ENCODE data around the gene ITPRIPL1.
A peak's percentile ranks its signal among the peaks of the same experiment; 100 is the strongest.

Gene ITPRIPL1

GRCh38 chr2:96304606-96305005 lies 20.5 kb upstream of the ITPRIPL1 start:
- H2BK12ac ChIP-seq (ENCODE audit: low read length): no peak overlapping the region

DNA sequence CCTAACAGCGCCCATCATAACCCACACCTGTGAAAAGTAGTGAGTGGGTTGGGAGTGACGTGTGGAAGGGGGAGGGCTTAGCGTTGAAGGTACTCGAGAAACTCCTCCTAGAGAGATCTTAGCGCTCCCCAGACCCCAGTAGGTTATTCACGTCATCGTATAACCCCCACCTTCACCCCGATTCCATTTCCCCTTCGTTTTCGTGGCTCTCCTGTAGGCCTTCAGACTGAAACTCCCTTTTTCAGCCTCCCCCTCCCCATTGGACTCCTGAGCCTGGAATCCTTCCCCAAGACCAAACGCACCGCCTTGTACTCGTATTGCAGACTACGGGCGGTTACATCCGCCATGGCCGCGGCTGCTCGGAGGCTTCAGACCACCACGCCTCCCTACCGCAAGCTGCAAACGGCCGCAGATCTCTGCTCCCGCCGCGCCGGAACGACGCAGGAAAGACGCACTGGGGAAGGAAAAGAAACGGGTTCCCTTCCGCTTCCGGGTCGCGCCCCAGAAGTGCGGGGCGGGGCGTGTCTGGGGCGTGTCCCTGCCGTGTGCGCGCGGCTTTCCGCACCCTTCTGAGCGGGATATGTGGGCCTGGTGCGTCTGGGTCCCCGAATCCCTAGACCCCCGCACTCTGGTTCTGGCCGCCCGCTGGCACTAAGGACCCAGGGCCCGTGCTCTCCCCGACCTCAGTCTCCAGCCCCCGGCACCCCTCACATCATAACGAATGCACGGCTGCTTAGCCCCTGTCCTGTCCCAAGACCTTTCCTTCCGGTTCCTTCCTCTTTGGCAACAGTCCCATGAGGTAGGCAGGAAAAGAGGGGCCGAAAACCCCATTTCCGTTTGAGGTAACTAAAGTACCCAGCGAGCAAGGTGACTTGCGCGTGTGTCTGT lies 19.8 kb upstream of the ITPRIPL1 start, which contains the start of gene SNRNP200:
TSS of gene SNRNP200 (minus strand) at position 456 of the 888 bp plus-strand sequence. CDS start at position 347, 109 bp downstream.
- H3K14ac ChIP-seq (ENCODE audit: low read length): peak within 1 kb of the TSS; percentile 86
- H3K9ac ChIP-seq (ENCODE audit: low read depth, low read length, poor library complexity): peak within 1 kb of the TSS; percentile 92
- H3K9me3 ChIP-seq (replicated peaks in 1 of 2; ENCODE audit: control insufficient read depth in 2 of 2, insufficient read depth in 1 of 2, low read depth in 1 of 2, low read length in 2 of 2): no peaks in the 10 kb centered on the region
- peak within 1 kb of the TSS; percentile 77 to 93 for H3K4me3 ChIP-seq (ENCODE audit: low read length in 2 of 2)
- WGBS, 2 donors (ENCODE audit: extremely low coverage in 2 of 2, insufficient read length in 2 of 2, insufficient replicate concordance in 1 of 2): no CpG with 5 or more reads among the region's 61 CpGs
- peak; percentile 80 for DNase-seq (ENCODE audit: low spot score)
- H3K27ac ChIP-seq (replicated peaks; ENCODE audit: low read length): peak within 1 kb of the TSS; percentile 80
- H3K36me3 ChIP-seq (replicated peaks in 1 of 2; ENCODE audit: control insufficient read depth in 2 of 2, insufficient read depth in 2 of 2, low read length in 2 of 2): peaks cover 27 to 42% of the 10 kb centered on the region in 2 donors
- peak within 1 kb of the TSS; percentile 83 for H3K4me2 ChIP-seq (ENCODE audit: insufficient read depth, low read length, poor library complexity, severe bottlenecking)
- no peaks in the 10 kb centered on the region for H3K27me3 ChIP-seq (ENCODE audit: control insufficient read depth in 3 of 3, insufficient read depth in 3 of 3, low read depth in 1 of 3, low read length in 3 of 3)
- peak within 1 kb of the TSS; percentile 55 for H2BK5ac ChIP-seq (ENCODE audit: low read length)
- no peak within 1 kb of the TSS for H3K4ac ChIP-seq (ENCODE audit: low read length)
- H3K23ac ChIP-seq (ENCODE audit: low read depth, low read length, poor library complexity): peak within 1 kb of the TSS; percentile 86
- no peak within 1 kb of the TSS for H4K91ac ChIP-seq (ENCODE audit: low read depth, low read length, poor library complexity)
- no peak within 1 kb of the TSS for H2BK12ac ChIP-seq (ENCODE audit: low read length)
- H2AK5ac ChIP-seq (ENCODE audit: low read depth, low read length): peak within 1 kb of the TSS; percentile 67
- H4K8ac ChIP-seq (ENCODE audit: low read depth, low read length): no peak within 1 kb of the TSS
- peak within 1 kb of the TSS; percentile 86 for H3K18ac ChIP-seq (ENCODE audit: low read length)
- no peak within 1 kb of the TSS for H2BK15ac ChIP-seq (ENCODE audit: low read length)
- H2AFZ ChIP-seq (ENCODE audit: low read length): peak within 1 kb of the TSS; percentile 88
- H2BK120ac ChIP-seq (ENCODE audit: low read depth, low read length): no peak within 1 kb of the TSS
- peaks cover 5 to 12% of the 10 kb centered on the region in 2 donors for H3K4me1 ChIP-seq (ENCODE audit: control insufficient read depth in 2 of 2, insufficient read depth in 1 of 2, low read depth in 1 of 2, low read length in 2 of 2)
- H3K79me1 ChIP-seq (ENCODE audit: low read depth, low read length): peaks cover 2% of the 10 kb centered on the region

More at GRCh38 chr2:96304606-96305005, 20.5 kb upstream of the ITPRIPL1 start:
- Histone ChIP-seq H3K18ac (ENCODE audit: low read length) (no peak overlapping the region), H2AFZ (ENCODE audit: low read length) (no peak overlapping the region), H4K8ac (ENCODE audit: low read depth, low read length) (no peak overlapping the region), H2BK15ac (ENCODE audit: low read length) (no peak overlapping the region), H2BK5ac (ENCODE audit: low read length) (no peak overlapping the region), H3K27ac (replicated peaks; ENCODE audit: low read length) (no peak overlapping the region), H3K4me2 (ENCODE audit: insufficient read depth, low read length, poor library complexity, severe bottlenecking) (peak overlapping the region; percentile 72), H3K4me3 (ENCODE audit: low read length in 2 of 2) (peak overlapping the region; percentile 77 to 93), H3K4ac (ENCODE audit: low read length) (no peak overlapping the region), H3K36me3 (replicated peaks in 1 of 2; ENCODE audit: control insufficient read depth in 2 of 2, insufficient read depth in 2 of 2, low read length in 2 of 2) (peaks cover 29 to 49% of the 10 kb centered on the region in 2 donors), H3K23ac (ENCODE audit: low read depth, low read length, poor library complexity) (no peak overlapping the region), H3K9ac (ENCODE audit: low read depth, low read length, poor library complexity) (no peak overlapping the region), H3K14ac (ENCODE audit: low read length) (no peak overlapping the region), H3K4me1 (ENCODE audit: control insufficient read depth in 2 of 2, insufficient read depth in 1 of 2, low read depth in 1 of 2, low read length in 2 of 2) (peaks cover 5 to 12% of the 10 kb centered on the region in 2 donors), H2AK5ac (ENCODE audit: low read depth, low read length) (no peak overlapping the region), H3K9me3 (replicated peaks in 1 of 2; ENCODE audit: control insufficient read depth in 2 of 2, insufficient read depth in 1 of 2, low read depth in 1 of 2, low read length in 2 of 2) (no peaks in the 10 kb centered on the region), H4K91ac (ENCODE audit: low read depth, low read length, poor library complexity) (no peak overlapping the region), H3K27me3 (ENCODE audit: control insufficient read depth in 3 of 3, insufficient read depth in 3 of 3, low read depth in 1 of 3, low read length in 3 of 3) (no peaks in the 10 kb centered on the region), H2BK120ac (ENCODE audit: low read depth, low read length) (no peak overlapping the region), H3K79me1 (ENCODE audit: low read depth, low read length) (peaks cover 2% of the 10 kb centered on the region)
- WGBS, 2 donors (ENCODE audit: extremely low coverage in 2 of 2, insufficient read length in 2 of 2, insufficient replicate concordance in 1 of 2): no CpG with 5 or more reads among the region's 11 CpGs
- DNase-seq (ENCODE audit: low spot score): no peak

DNA sequence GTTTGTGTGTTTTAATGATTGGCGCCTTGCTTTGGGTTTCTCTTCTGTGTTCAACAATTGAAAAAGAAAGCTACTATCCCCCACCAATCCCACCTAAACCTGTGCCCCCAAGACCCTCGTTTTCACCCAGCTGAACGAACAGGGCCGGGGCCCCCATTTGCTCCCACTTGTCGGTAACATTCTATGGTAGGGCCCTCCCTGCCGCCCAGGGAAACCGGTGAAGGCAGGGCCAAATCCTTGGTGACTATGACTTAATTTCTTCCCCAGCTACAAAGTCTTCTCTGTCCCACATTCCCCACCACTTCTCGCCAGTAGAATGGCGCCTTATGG lies 19.2 kb upstream of the ITPRIPL1 start:
- H3K4ac ChIP-seq (ENCODE audit: low read length): no peak overlapping the region
- H3K79me1 ChIP-seq (ENCODE audit: low read depth, low read length): peaks cover 2% of the 10 kb centered on the region
- H3K36me3 ChIP-seq (replicated peaks in 1 of 2; ENCODE audit: control insufficient read depth in 2 of 2, insufficient read depth in 2 of 2, low read length in 2 of 2): peaks cover 25 to 37% of the 10 kb centered on the region in 2 donors
- H3K4me3 ChIP-seq (ENCODE audit: low read length in 2 of 2): peak overlapping the region; percentile 77 to 93
- peak overlapping the region; percentile 37 for H3K9ac ChIP-seq (ENCODE audit: low read depth, low read length, poor library complexity)
- peaks cover 5 to 12% of the 10 kb centered on the region in 2 donors for H3K4me1 ChIP-seq (ENCODE audit: control insufficient read depth in 2 of 2, insufficient read depth in 1 of 2, low read depth in 1 of 2, low read length in 2 of 2)
- no peak overlapping the region for H2BK120ac ChIP-seq (ENCODE audit: low read depth, low read length)
- no peaks in the 10 kb centered on the region for H3K27me3 ChIP-seq (ENCODE audit: control insufficient read depth in 3 of 3, insufficient read depth in 3 of 3, low read depth in 1 of 3, low read length in 3 of 3)
- no peak overlapping the region for H3K18ac ChIP-seq (ENCODE audit: low read length)
- H2AK5ac ChIP-seq (ENCODE audit: low read depth, low read length): peak overlapping the region; percentile 67
- no peak overlapping the region for H4K91ac ChIP-seq (ENCODE audit: low read depth, low read length, poor library complexity)
- no peak overlapping the region for H2BK15ac ChIP-seq (ENCODE audit: low read length)
- WGBS, 2 donors (ENCODE audit: extremely low coverage in 2 of 2, insufficient read length in 2 of 2, insufficient replicate concordance in 1 of 2): no CpG with 5 or more reads among the region's 9 CpGs
- peak overlapping the region; percentile 88 for H2AFZ ChIP-seq (ENCODE audit: low read length)
- H4K8ac ChIP-seq (ENCODE audit: low read depth, low read length): no peak overlapping the region
- DNase-seq (ENCODE audit: low spot score): no peak
- H2BK12ac ChIP-seq (ENCODE audit: low read length): no peak overlapping the region
- H3K4me2 ChIP-seq (ENCODE audit: insufficient read depth, low read length, poor library complexity, severe bottlenecking): peak overlapping the region; percentile 83
- H3K9me3 ChIP-seq (replicated peaks in 1 of 2; ENCODE audit: control insufficient read depth in 2 of 2, insufficient read depth in 1 of 2, low read depth in 1 of 2, low read length in 2 of 2): no peaks in the 10 kb centered on the region
- H3K27ac ChIP-seq (replicated peaks; ENCODE audit: low read length): no peak overlapping the region
- H3K23ac ChIP-seq (ENCODE audit: low read depth, low read length, poor library complexity): no peak overlapping the region
- no peak overlapping the region for H3K14ac ChIP-seq (ENCODE audit: low read length)
- peak overlapping the region; percentile 55 for H2BK5ac ChIP-seq (ENCODE audit: low read length)

- H3K4me3 ChIP-seq (ENCODE audit: low read length in 2 of 2): peak overlapping the region; percentile 77 to 93
- no peak overlapping the region for H2BK12ac ChIP-seq (ENCODE audit: low read length)
- peaks cover 5 to 12% of the 10 kb centered on the region in 2 donors for H3K4me1 ChIP-seq (ENCODE audit: control insufficient read depth in 2 of 2, insufficient read depth in 1 of 2, low read depth in 1 of 2, low read length in 2 of 2)
- H3K9ac ChIP-seq (ENCODE audit: low read depth, low read length, poor library complexity): peak overlapping the region; percentile 37
- no peak overlapping the region for H3K23ac ChIP-seq (ENCODE audit: low read depth, low read length, poor library complexity)
- no peak overlapping the region for H3K18ac ChIP-seq (ENCODE audit: low read length)
- H3K9me3 ChIP-seq (replicated peaks in 1 of 2; ENCODE audit: control insufficient read depth in 2 of 2, insufficient read depth in 1 of 2, low read depth in 1 of 2, low read length in 2 of 2): no peaks in the 10 kb centered on the region
- H3K79me1 ChIP-seq (ENCODE audit: low read depth, low read length): peaks cover 2% of the 10 kb centered on the region
- H2BK15ac ChIP-seq (ENCODE audit: low read length): no peak overlapping the region
- no peak overlapping the region for H3K14ac ChIP-seq (ENCODE audit: low read length)
- peak overlapping the region; percentile 83 for H3K4me2 ChIP-seq (ENCODE audit: insufficient read depth, low read length, poor library complexity, severe bottlenecking)
- H2BK120ac ChIP-seq (ENCODE audit: low read depth, low read length): no peak overlapping the region
- H3K4ac ChIP-seq (ENCODE audit: low read length): no peak overlapping the region
- no peaks in the 10 kb centered on the region for H3K27me3 ChIP-seq (ENCODE audit: control insufficient read depth in 3 of 3, insufficient read depth in 3 of 3, low read depth in 1 of 3, low read length in 3 of 3)
- peak overlapping the region; percentile 88 for H2AFZ ChIP-seq (ENCODE audit: low read length)
- no peak overlapping the region for H4K8ac ChIP-seq (ENCODE audit: low read depth, low read length)
- no CpG with 5 or more reads among the region's 3 CpGs for WGBS, 2 donors (ENCODE audit: extremely low coverage in 2 of 2, insufficient read length in 2 of 2, insufficient replicate concordance in 1 of 2)
- H3K27ac ChIP-seq (replicated peaks; ENCODE audit: low read length): no peak overlapping the region
- no peak overlapping the region for H2BK5ac ChIP-seq (ENCODE audit: low read length)
- no peak overlapping the region for H4K91ac ChIP-seq (ENCODE audit: low read depth, low read length, poor library complexity)
- H2AK5ac ChIP-seq (ENCODE audit: low read depth, low read length): no peak overlapping the region
- H3K36me3 ChIP-seq (replicated peaks in 1 of 2; ENCODE audit: control insufficient read depth in 2 of 2, insufficient read depth in 2 of 2, low read length in 2 of 2): peaks cover 21 to 32% of the 10 kb centered on the region in 2 donors
- DNase-seq (ENCODE audit: low spot score): no peak
These were observed 18.7 kb upstream of the ITPRIPL1 start for GRCh38 chr2:96306370-96306769.

Data from neuronal stem cell (in vitro differentiated cells).